GM21515 (cell line): ENCODE measurements around the gene ADAMTS3.
"Not testable (repeated sequence)": the region's sequence is repeated elsewhere in the genome, so short reads cannot be mapped to it uniquely, and the experiment has no call there.

ENCODE experiments used
- ATAC-seq: cut with Tn5 transposase; IDR thresholded peaks from one replicate; pipeline ENCODE4 v1.9.1; 2021; ENCODE audit not compliant: unreplicated experiment

ADAMTS3 gene

GRCh38 chr4:72484981-72485380, 84.0 kb downstream of the ADAMTS3 start:
- ATAC-seq = no peak

DNA sequence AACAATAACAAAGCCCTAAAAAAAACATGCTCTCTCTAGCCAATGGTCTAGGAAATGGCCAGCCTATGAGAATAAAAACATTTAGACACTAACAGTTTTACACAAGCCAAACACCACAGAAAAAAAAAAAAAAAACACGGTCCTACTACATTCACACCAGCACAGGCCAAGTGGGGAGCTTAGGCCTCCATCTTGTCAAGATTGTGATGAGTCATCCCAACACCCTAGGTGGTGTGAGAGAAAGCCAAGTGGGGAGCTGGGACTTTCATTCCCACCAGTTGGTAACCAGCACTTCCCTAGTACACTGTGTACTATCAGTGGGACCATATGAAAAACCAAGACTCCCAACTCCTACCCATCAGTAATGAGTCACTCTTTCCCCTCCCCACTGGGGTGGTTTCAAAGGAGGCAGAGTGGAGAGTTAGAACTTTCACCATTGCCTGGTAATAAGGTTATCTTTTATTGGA, 95.6 kb downstream of the ADAMTS3 start:
- ATAC-seq = no peak

DNA sequence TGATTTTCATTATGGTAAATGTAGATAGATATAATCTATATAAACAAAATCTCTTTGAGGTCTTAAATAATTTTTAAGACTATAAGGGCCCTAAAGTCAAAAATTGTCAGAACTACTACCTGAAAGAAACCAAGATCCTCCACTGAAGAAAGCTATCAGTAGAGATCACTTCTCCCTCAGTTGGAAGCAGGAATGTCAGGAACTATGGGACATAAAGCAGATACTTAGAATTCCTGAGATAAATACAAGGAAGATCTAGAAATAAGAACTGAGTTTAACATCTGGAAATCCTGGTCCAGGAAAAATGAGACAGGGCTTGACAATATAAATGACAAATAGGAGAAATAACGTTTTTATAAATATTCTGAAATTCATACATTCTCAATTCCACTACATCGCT, 97.2 kb downstream of the ADAMTS3 start:
- no peak for ATAC-seq

- ATAC-seq = no peak
Measured at GRCh38 chr4:72468904-72469502, 100.0 kb downstream of the ADAMTS3 start.

DNA sequence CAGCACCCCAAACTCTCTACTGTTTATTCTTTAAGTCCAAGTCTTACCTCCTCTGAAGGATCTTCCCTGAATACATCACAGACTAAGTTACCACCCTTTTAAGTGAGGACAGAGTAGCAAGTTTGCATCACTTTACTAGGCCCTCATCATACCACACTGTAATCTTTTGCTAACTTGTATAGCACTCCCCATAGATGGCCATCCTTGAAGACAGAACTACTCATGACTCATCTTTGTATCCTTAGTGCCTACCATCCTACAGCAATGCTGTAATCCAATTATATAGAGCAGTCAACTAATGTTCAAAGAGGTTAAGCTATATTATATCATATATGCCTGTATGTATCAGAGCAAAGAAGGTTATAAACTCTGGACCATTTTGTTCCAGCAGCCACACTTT, 101.4 kb downstream of the ADAMTS3 start:
- no peak for ATAC-seq

DNA sequence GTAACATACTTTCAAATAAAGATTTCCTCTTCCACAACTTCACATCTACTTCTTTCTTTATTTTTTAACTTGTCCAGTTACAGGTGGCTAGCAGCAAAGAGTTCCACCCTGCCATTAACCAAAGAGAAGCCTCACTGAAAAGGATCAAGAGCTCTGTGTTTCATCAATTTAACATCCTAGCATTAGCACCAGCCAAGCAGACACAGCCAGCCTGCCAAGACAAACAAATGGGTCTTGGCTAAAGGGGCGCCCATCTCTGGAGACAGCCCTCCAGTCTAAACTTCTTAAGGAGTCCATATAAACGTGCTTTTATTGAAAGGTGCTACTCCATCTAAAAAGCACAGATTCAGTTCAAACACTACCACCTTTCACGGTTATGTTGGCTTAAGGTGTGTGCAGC, 105.3 kb downstream of the ADAMTS3 start:
- no peak for ATAC-seq

- ATAC-seq = no peak
Measured at GRCh38 chr4:72457158-72457557, 111.9 kb downstream of the ADAMTS3 start.

- no peak for ATAC-seq
Measured at GRCh38 chr4:72451349-72451748, 117.7 kb downstream of the ADAMTS3 start.

- ATAC-seq = no peak
Measured at GRCh38 chr4:72449705-72450104, 119.3 kb downstream of the ADAMTS3 start.

DNA sequence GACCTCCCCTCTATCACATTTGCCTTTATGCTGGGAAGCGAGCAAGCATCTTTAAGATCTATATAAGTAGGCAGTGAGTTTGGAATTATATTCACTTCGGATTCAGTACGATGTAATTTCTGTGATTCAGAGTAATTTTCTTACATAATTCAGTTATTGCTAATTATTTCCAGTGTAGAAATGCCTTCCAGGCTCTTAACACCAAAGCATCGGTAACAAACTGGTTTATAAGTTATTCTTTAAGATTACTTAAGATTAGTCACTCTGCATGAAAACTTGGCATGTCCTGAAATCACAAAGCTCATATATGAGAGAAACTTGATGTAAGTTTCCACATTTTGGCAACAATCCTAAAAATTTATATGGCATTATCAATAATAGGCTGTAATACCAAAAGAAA, 120.8 kb downstream of the ADAMTS3 start:
- no peak for ATAC-seq

- ATAC-seq = no peak
Measured at GRCh38 chr4:72446353-72447055, 122.5 kb downstream of the ADAMTS3 start.

DNA sequence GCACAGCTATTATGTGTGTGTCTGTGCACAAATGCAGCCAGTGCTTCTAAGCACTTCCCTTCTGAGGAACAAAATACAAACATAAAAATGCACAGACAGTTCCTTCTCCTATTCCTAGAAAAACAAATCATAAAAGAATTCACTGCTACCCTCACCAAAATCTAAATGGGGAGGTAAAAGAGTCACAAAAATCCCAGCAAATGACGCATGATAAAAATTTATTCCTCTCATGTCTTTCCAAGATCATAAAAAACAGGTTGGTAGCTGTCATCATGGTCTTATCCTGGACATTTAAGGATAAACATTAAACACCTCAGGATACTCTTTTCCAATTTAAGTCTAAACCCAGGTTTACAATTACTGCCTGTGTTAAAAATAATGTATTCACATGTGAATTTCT, 124.9 kb downstream of the ADAMTS3 start:
- ATAC-seq = no peak

DNA sequence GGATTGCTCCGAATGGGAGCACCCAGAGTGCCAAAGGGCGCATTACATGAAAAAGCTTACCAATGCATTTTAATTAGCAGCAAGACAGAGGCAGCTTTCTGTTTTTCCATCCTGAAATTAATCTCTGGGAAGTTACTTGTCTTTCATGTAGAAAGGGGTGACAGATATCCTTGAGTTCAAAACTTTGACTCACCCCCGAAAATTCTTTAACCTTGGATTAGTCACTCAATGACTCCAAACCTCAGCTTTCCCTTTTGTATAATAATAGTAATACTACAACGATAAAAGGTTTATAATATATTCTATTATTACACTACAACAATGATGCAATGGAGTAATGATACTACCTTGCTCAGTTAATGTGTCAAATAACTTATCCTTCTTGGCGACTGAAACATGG, 126.3 kb downstream of the ADAMTS3 start:
- no peak for ATAC-seq

DNA sequence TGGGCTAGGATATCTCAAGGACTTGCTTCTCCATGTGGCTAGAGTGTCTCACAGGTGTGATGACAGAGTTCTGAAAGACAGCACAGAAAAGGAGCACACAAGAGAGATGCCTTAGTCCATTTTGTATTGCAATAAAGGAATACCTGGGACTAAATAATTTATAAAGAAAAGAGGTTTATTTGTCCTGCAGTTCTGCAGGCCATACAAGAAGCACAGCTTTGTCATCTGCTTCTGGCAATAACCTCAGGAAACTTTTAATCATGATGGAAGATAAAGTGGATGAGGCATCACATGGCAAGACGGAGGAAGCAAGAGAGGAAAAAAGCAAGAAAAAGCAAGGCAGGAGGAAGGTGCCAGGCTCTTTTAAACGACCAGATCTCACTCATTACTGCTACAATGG, 126.9 kb downstream of the ADAMTS3 start:
- no peak for ATAC-seq

- ATAC-seq = no peak
Measured at GRCh38 chr4:72440386-72440785, 128.6 kb downstream of the ADAMTS3 start.

- no peak for ATAC-seq
Measured at GRCh38 chr4:72432975-72433374, 136.0 kb downstream of the ADAMTS3 start.

- no peak for ATAC-seq
Measured at GRCh38 chr4:72432282-72432681, 136.7 kb downstream of the ADAMTS3 start.

DNA sequence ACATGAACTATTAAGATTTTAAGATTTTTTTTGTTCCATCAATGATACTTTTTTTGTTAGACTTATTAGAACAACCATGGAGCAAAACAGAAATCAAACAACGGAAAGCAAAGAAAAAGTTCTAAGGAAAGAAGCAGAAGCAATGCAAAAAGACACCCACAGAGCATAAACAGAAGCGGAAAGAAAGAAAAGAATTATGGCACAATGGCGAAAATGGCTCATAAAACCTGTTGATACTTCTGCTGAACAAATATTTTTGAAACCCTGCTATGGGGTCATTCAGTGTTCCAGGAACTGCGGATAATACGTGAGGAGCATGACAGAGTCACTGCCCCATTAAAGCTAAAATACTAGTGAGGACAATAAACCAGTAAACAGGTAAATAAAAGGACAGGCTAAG, 138.0 kb downstream of the ADAMTS3 start:
- ATAC-seq = no peak

GRCh38 chr4:72430050-72430449, 139.0 kb downstream of the ADAMTS3 start:
- ATAC-seq = no peak

GRCh38 chr4:72429397-72429889, 139.6 kb downstream of the ADAMTS3 start:
- ATAC-seq = no peak

GRCh38 chr4:72427057-72427456, 142.0 kb downstream of the ADAMTS3 start:
- no peak for ATAC-seq

GRCh38 chr4:72425908-72426307, 143.1 kb downstream of the ADAMTS3 start:
- ATAC-seq = not testable (repeated sequence)

GRCh38 chr4:72424006-72424405, 145.0 kb downstream of the ADAMTS3 start:
- ATAC-seq = no peak
